Measurements from ENCODE around the gene PSMD12.

The PSMD12 gene

GRCh38 chr17:67385122-67385988 lies 19.0 kb upstream of the PSMD12 start:
- no peak for DNase-seq

- no peak for DNase-seq
Observed at GRCh38 chr17:67381929-67382257, 15.5 kb upstream of the PSMD12 start.

GRCh38 chr17:67379251-67379630 lies 12.9 kb upstream of the PSMD12 start:
- no peak for DNase-seq

GRCh38 chr17:67378454-67379250 lies 12.3 kb upstream of the PSMD12 start:
- DNase-seq = peak; percentile 89

- peak; percentile 74 for DNase-seq
Observed at GRCh38 chr17:67377488-67378453, 11.4 kb upstream of the PSMD12 start.

GRCh38 chr17:67376737-67377487 lies 10.5 kb upstream of the PSMD12 start, which contains the start of gene PITPNC1:
Gene PITPNC1, plus strand, starts transcription at chr17:67377281.
- peak; percentile 89 for DNase-seq

- DNase-seq = no peak
Observed at GRCh38 chr17:67376415-67376736, 10.0 kb upstream of the PSMD12 start.

GRCh38 chr17:67375716-67376115 lies 9.3 kb upstream of the PSMD12 start:
- DNase-seq = no peak

- DNase-seq = no peak
Observed at GRCh38 chr17:67375054-67375427, 8.7 kb upstream of the PSMD12 start.

- peak; percentile 87 for DNase-seq
Observed at GRCh38 chr17:67374329-67375053, 8.1 kb upstream of the PSMD12 start.

- no peak for DNase-seq
Observed at GRCh38 chr17:67372751-67373150, 6.4 kb upstream of the PSMD12 start.

GRCh38 chr17:67369676-67370075 lies 3.3 kb upstream of the PSMD12 start:
- DNase-seq = no peak

GRCh38 chr17:67365738-67366192 lies 612 bp downstream of the PSMD12 start:
- DNase-seq = no peak

- DNase-seq = no peak
Observed at GRCh38 chr17:67364847-67365737, 1.3 kb downstream of the PSMD12 start.

GRCh38 chr17:67362173-67362572 lies 4.2 kb downstream of the PSMD12 start:
- DNase-seq = no peak

- no peak for DNase-seq
Observed at GRCh38 chr17:67360880-67361279, 5.5 kb downstream of the PSMD12 start.

GRCh38 chr17:67359960-67360791 lies 6.2 kb downstream of the PSMD12 start:
- peak; percentile 41 for DNase-seq

- DNase-seq = no peak
Observed at GRCh38 chr17:67358612-67359011, 7.8 kb downstream of the PSMD12 start.

- DNase-seq = no peak
Observed at GRCh38 chr17:67353929-67354574, 12.3 kb downstream of the PSMD12 start.
